ENCODE data around the gene CCDC107.

The CCDC107 gene

DNA sequence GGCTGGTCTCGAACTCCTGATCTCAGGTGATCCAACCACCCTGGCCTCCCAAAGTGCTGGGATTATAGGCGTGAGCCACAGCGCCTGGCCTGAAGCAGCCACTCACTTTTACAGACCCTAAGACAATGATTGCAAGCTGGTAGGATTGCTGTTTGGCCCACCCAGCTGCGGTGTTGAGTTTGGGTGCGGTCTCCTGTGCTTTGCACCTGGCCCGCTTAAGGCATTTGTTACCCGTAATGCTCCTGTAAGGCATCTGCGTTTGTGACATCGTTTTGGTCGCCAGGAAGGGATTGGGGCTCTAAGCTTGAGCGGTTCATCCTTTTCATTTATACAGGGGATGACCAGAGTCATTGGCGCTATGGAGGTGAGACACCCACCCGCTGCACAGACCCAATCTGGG lies 17.1 kb downstream of the CCDC107 start:
- H3K14ac ChIP-seq (ENCODE audit: low read length), result no peak overlapping the region
- peak overlapping the region; percentile 49 for H2BK5ac ChIP-seq (ENCODE audit: low read length)
- H3K4ac ChIP-seq (ENCODE audit: low read length), result no peak overlapping the region
- H3K27me3 ChIP-seq (ENCODE audit: control insufficient read depth in 3 of 3, insufficient read depth in 3 of 3, low read depth in 1 of 3, low read length in 3 of 3), result peaks cover 0 to 34% (median 0%) of the 10 kb centered on the region in 3 experiments
- no peaks in the 10 kb centered on the region for H3K79me1 ChIP-seq (ENCODE audit: low read depth, low read length)
- H3K18ac ChIP-seq (ENCODE audit: low read length), result peak overlapping the region; percentile 74
- H3K23ac ChIP-seq (ENCODE audit: low read depth, low read length, poor library complexity), result no peak overlapping the region
- no peak for DNase-seq (ENCODE audit: low spot score)
- peaks cover 0 to 10% of the 10 kb centered on the region in 2 donors for H3K4me1 ChIP-seq (ENCODE audit: control insufficient read depth in 2 of 2, insufficient read depth in 1 of 2, low read depth in 1 of 2, low read length in 2 of 2)
- peak overlapping the region; percentile 14 for H3K9ac ChIP-seq (ENCODE audit: low read depth, low read length, poor library complexity)
- H2BK120ac ChIP-seq (ENCODE audit: low read depth, low read length), result no peak overlapping the region
- no CpG with 5 or more reads among the region's 13 CpGs for WGBS, 2 donors (ENCODE audit: extremely low coverage in 2 of 2, insufficient read length in 2 of 2, insufficient replicate concordance in 1 of 2)
- no peak overlapping the region for H2BK15ac ChIP-seq (ENCODE audit: low read length)
- no peak overlapping the region for H2AK5ac ChIP-seq (ENCODE audit: low read depth, low read length)
- no peaks in the 10 kb centered on the region for H3K36me3 ChIP-seq (replicated peaks in 1 of 2; ENCODE audit: control insufficient read depth in 2 of 2, insufficient read depth in 2 of 2, low read length in 2 of 2)
- no peak overlapping the region for H4K91ac ChIP-seq (ENCODE audit: low read depth, low read length, poor library complexity)
- H3K9me3 ChIP-seq (replicated peaks in 1 of 2; ENCODE audit: control insufficient read depth in 2 of 2, insufficient read depth in 1 of 2, low read depth in 1 of 2, low read length in 2 of 2), result no peaks in the 10 kb centered on the region
- no peak overlapping the region for H3K27ac ChIP-seq (replicated peaks; ENCODE audit: low read length)
- H2AFZ ChIP-seq (ENCODE audit: low read length), result no peak overlapping the region
- peak overlapping the region; percentile 91 for H3K4me2 ChIP-seq (ENCODE audit: insufficient read depth, low read length, poor library complexity, severe bottlenecking)
- H4K8ac ChIP-seq (ENCODE audit: low read depth, low read length), result no peak overlapping the region
- no peak overlapping the region for H2BK12ac ChIP-seq (ENCODE audit: low read length)
- H3K4me3 ChIP-seq (ENCODE audit: low read length in 2 of 2), result peak overlapping the region in 1 of 2 donors; percentile 68

DNA sequence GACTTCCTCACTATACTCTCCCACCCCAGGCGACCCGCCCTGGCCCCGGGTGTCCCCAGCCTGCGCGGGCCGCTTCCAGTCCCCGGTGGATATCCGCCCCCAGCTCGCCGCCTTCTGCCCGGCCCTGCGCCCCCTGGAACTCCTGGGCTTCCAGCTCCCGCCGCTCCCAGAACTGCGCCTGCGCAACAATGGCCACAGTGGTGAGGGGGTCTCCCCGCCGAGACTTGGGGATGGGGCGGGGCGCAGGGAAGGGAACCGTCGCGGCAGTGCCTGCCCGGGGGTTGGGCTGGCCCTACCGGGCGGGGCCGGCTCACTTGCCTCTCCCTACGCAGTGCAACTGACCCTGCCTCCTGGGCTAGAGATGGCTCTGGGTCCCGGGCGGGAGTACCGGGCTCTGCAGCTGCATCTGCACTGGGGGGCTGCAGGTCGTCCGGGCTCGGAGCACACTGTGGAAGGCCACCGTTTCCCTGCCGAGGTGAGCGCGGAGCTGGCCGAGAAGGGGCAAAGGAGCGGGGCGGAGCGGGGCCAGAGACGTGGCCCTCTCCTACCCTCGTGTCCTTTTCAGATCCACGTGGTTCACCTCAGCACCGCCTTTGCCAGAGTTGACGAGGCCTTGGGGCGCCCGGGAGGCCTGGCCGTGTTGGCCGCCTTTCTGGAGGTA lies 17.8 kb downstream of the CCDC107 start:
- Histone ChIP-seq H2BK12ac (ENCODE audit: low read length) (peak overlapping the region; percentile 65), H3K4ac (ENCODE audit: low read length) (peak overlapping the region; percentile 47), H3K9ac (ENCODE audit: low read depth, low read length, poor library complexity) (peak overlapping the region; percentile 85), H2BK5ac (ENCODE audit: low read length) (peak overlapping the region; percentile 79), H3K36me3 (replicated peaks in 1 of 2; ENCODE audit: control insufficient read depth in 2 of 2, insufficient read depth in 2 of 2, low read length in 2 of 2) (no peaks in the 10 kb centered on the region), H3K79me1 (ENCODE audit: low read depth, low read length) (no peaks in the 10 kb centered on the region), H3K9me3 (replicated peaks in 1 of 2; ENCODE audit: control insufficient read depth in 2 of 2, insufficient read depth in 1 of 2, low read depth in 1 of 2, low read length in 2 of 2) (no peaks in the 10 kb centered on the region), H4K91ac (ENCODE audit: low read depth, low read length, poor library complexity) (no peak overlapping the region), H2BK15ac (ENCODE audit: low read length) (peak overlapping the region; percentile 91), H2BK120ac (ENCODE audit: low read depth, low read length) (peak overlapping the region; percentile 73), H4K8ac (ENCODE audit: low read depth, low read length) (peak overlapping the region; percentile 87), H3K4me1 (ENCODE audit: control insufficient read depth in 2 of 2, insufficient read depth in 1 of 2, low read depth in 1 of 2, low read length in 2 of 2) (peaks cover 0 to 15% of the 10 kb centered on the region in 2 donors), H3K14ac (ENCODE audit: low read length) (peak overlapping the region; percentile 90), H2AK5ac (ENCODE audit: low read depth, low read length) (no peak overlapping the region), H3K18ac (ENCODE audit: low read length) (peak overlapping the region; percentile 99), H3K23ac (ENCODE audit: low read depth, low read length, poor library complexity) (peak overlapping the region; percentile 59), H2AFZ (ENCODE audit: low read length) (peak overlapping the region; percentile 29), H3K27me3 (ENCODE audit: control insufficient read depth in 3 of 3, insufficient read depth in 3 of 3, low read depth in 1 of 3, low read length in 3 of 3) (peaks cover 0 to 34% (median 0%) of the 10 kb centered on the region in 3 experiments), H3K4me2 (ENCODE audit: insufficient read depth, low read length, poor library complexity, severe bottlenecking) (peak overlapping the region; percentile 91), H3K4me3 (ENCODE audit: low read length in 2 of 2) (peak overlapping the region in 1 of 2 donors; percentile 78), H3K27ac (replicated peaks; ENCODE audit: low read length) (no peak overlapping the region)
- DNase-seq (ENCODE audit: low spot score), result peak; percentile 87
- no CpG with 5 or more reads among the region's 51 CpGs for WGBS, 2 donors (ENCODE audit: extremely low coverage in 2 of 2, insufficient read length in 2 of 2, insufficient replicate concordance in 1 of 2)

DNA sequence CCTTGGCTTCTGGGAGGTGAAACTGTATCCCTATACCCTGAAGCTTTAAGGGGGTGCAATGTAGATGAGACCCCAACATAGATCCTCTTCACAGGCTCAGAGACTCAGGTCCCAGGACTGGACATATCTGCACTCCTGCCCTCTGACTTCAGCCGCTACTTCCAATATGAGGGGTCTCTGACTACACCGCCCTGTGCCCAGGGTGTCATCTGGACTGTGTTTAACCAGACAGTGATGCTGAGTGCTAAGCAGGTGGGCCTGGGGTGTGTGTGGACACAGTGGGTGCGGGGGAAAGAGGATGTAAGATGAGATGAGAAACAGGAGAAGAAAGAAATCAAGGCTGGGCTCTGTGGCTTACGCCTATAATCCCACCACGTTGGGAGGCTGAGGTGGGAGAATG lies 21.0 kb downstream of the CCDC107 start:
- H3K18ac ChIP-seq (ENCODE audit: low read length), result peak overlapping the region; percentile 22
- H3K23ac ChIP-seq (ENCODE audit: low read depth, low read length, poor library complexity), result no peak overlapping the region
- H3K14ac ChIP-seq (ENCODE audit: low read length), result no peak overlapping the region
- no peak overlapping the region for H3K4me2 ChIP-seq (ENCODE audit: insufficient read depth, low read length, poor library complexity, severe bottlenecking)
- H3K36me3 ChIP-seq (replicated peaks in 1 of 2; ENCODE audit: control insufficient read depth in 2 of 2, insufficient read depth in 2 of 2, low read length in 2 of 2), result peaks cover 10 to 19% of the 10 kb centered on the region in 2 donors
- no peaks in the 10 kb centered on the region for H3K9me3 ChIP-seq (replicated peaks in 1 of 2; ENCODE audit: control insufficient read depth in 2 of 2, insufficient read depth in 1 of 2, low read depth in 1 of 2, low read length in 2 of 2)
- H2BK5ac ChIP-seq (ENCODE audit: low read length), result no peak overlapping the region
- H2BK120ac ChIP-seq (ENCODE audit: low read depth, low read length), result no peak overlapping the region
- H3K4me3 ChIP-seq (ENCODE audit: low read length in 2 of 2), result no peak overlapping the region
- no peak overlapping the region for H2BK12ac ChIP-seq (ENCODE audit: low read length)
- H3K27ac ChIP-seq (replicated peaks; ENCODE audit: low read length), result no peak overlapping the region
- no peak overlapping the region for H4K91ac ChIP-seq (ENCODE audit: low read depth, low read length, poor library complexity)
- no peak for DNase-seq (ENCODE audit: low spot score)
- no peak overlapping the region for H2AK5ac ChIP-seq (ENCODE audit: low read depth, low read length)
- no peak overlapping the region for H4K8ac ChIP-seq (ENCODE audit: low read depth, low read length)
- H3K9ac ChIP-seq (ENCODE audit: low read depth, low read length, poor library complexity), result peak overlapping the region; percentile 9
- H3K4me1 ChIP-seq (ENCODE audit: control insufficient read depth in 2 of 2, insufficient read depth in 1 of 2, low read depth in 1 of 2, low read length in 2 of 2), result peaks cover 0 to 16% of the 10 kb centered on the region in 2 donors
- peaks cover 0 to 18% (median 0%) of the 10 kb centered on the region in 3 experiments for H3K27me3 ChIP-seq (ENCODE audit: control insufficient read depth in 3 of 3, insufficient read depth in 3 of 3, low read depth in 1 of 3, low read length in 3 of 3)
- H2AFZ ChIP-seq (ENCODE audit: low read length), result no peak overlapping the region
- WGBS, 2 donors (ENCODE audit: extremely low coverage in 2 of 2, insufficient read length in 2 of 2, insufficient replicate concordance in 1 of 2), result no CpG with 5 or more reads among the region's 5 CpGs
- no peak overlapping the region for H2BK15ac ChIP-seq (ENCODE audit: low read length)
- H3K79me1 ChIP-seq (ENCODE audit: low read depth, low read length), result no peaks in the 10 kb centered on the region
- H3K4ac ChIP-seq (ENCODE audit: low read length), result no peak overlapping the region

DNA sequence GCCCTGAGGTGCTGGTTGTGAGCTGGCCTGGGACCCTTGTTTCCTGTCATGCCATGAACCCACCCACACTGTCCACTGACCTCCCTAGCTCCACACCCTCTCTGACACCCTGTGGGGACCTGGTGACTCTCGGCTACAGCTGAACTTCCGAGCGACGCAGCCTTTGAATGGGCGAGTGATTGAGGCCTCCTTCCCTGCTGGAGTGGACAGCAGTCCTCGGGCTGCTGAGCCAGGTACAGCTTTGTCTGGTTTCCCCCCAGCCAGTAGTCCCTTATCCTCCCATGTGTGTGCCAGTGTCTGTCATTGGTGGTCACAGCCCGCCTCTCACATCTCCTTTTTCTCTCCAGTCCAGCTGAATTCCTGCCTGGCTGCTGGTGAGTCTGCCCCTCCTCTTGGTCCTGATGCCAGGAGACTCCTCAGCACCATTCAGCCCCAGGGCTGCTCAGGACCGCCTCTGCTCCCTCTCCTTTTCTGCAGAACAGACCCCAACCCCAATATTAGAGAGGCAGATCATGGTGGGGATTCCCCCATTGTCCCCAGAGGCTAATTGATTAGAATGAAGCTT lies 21.8 kb downstream of the CCDC107 start:
- H3K4me2 ChIP-seq (ENCODE audit: insufficient read depth, low read length, poor library complexity, severe bottlenecking), result no peak overlapping the region
- H3K4ac ChIP-seq (ENCODE audit: low read length), result no peak overlapping the region
- DNase-seq (ENCODE audit: low spot score), result no peak
- peak overlapping the region; percentile 59 for H3K23ac ChIP-seq (ENCODE audit: low read depth, low read length, poor library complexity)
- H3K36me3 ChIP-seq (replicated peaks in 1 of 2; ENCODE audit: control insufficient read depth in 2 of 2, insufficient read depth in 2 of 2, low read length in 2 of 2), result peaks cover 14 to 25% of the 10 kb centered on the region in 2 donors
- no peak overlapping the region for H2AFZ ChIP-seq (ENCODE audit: low read length)
- H4K8ac ChIP-seq (ENCODE audit: low read depth, low read length), result no peak overlapping the region
- no peak overlapping the region for H3K27ac ChIP-seq (replicated peaks; ENCODE audit: low read length)
- H2AK5ac ChIP-seq (ENCODE audit: low read depth, low read length), result peak overlapping the region; percentile 31
- whole genome bisulfite sequencing, 2 donors (ENCODE audit: extremely low coverage in 2 of 2, insufficient read length in 2 of 2, insufficient replicate concordance in 1 of 2), result no CpG with 5 or more reads among the region's 8 CpGs
- H3K14ac ChIP-seq (ENCODE audit: low read length), result no peak overlapping the region
- no peaks in the 10 kb centered on the region for H3K79me1 ChIP-seq (ENCODE audit: low read depth, low read length)
- peak overlapping the region; percentile 40 for H2BK15ac ChIP-seq (ENCODE audit: low read length)
- H3K4me3 ChIP-seq (ENCODE audit: low read length in 2 of 2), result no peak overlapping the region
- no peak overlapping the region for H3K9ac ChIP-seq (ENCODE audit: low read depth, low read length, poor library complexity)
- H3K27me3 ChIP-seq (ENCODE audit: control insufficient read depth in 3 of 3, insufficient read depth in 3 of 3, low read depth in 1 of 3, low read length in 3 of 3), result peaks cover 0 to 10% (median 0%) of the 10 kb centered on the region in 3 experiments
- no peaks in the 10 kb centered on the region for H3K9me3 ChIP-seq (replicated peaks in 1 of 2; ENCODE audit: control insufficient read depth in 2 of 2, insufficient read depth in 1 of 2, low read depth in 1 of 2, low read length in 2 of 2)
- no peak overlapping the region for H4K91ac ChIP-seq (ENCODE audit: low read depth, low read length, poor library complexity)
- peak overlapping the region; percentile 39 for H3K18ac ChIP-seq (ENCODE audit: low read length)
- H2BK5ac ChIP-seq (ENCODE audit: low read length), result no peak overlapping the region
- no peak overlapping the region for H2BK12ac ChIP-seq (ENCODE audit: low read length)
- H2BK120ac ChIP-seq (ENCODE audit: low read depth, low read length), result no peak overlapping the region
- H3K4me1 ChIP-seq (ENCODE audit: control insufficient read depth in 2 of 2, insufficient read depth in 1 of 2, low read depth in 1 of 2, low read length in 2 of 2), result peaks cover 0 to 16% of the 10 kb centered on the region in 2 donors
